ENCODE measurements around the gene VWC2L. TPM values are rescaled to one million over a fixed set of nuclear protein-coding genes. Genes with fewer than 3 reads are reported as not detected.

VWC2L gene
- total and polyA plus RNA-seq, 9 donors = 0.11 TPM; not detected in 8

DNA sequence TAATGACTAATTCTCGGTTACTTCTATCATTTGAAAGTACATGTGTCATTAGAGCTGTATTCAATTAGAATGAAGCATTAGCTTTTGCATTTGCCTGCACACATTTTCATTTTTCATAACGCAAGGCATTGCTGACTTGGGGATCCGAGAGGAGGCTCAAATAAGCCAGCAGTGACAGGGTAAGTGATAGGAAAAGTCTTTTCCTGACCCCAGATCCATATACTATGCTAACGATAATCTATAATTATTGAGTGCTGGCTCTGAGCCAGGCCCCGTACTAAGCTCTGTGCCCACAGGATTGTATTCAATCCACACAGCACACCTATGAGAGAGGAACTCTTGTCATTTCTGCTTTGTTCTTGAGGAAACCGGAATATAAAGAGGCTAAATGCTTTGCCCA lies 168.2 kb downstream of the VWC2L start:
- Histone ChIP-seq H3K9me3 (no peaks in the 10 kb centered on the region), H3K4me3 (no peak overlapping the region), H3K4me1 (ENCODE audit: insufficient read depth) (no peaks in the 10 kb centered on the region), H3K27ac (no peak overlapping the region), H3K36me3 (no peaks in the 10 kb centered on the region), H3K27me3 (no peaks in the 10 kb centered on the region)
- 52 to 57% (median 53%) methylated on average over 6 of the region's 6 CpGs for WGBS, 3 donors
- intact Hi-C loops (cut with DNase I) = no loop called here
- no peak for DNase-seq
- TF ChIP-seq EP300 (IDR thresholded peaks at IDR 0.05) (no peak), POLR2A (IDR thresholded peaks at IDR 0.05) (no peak)
- TF ChIP-seq, protein P1, sequence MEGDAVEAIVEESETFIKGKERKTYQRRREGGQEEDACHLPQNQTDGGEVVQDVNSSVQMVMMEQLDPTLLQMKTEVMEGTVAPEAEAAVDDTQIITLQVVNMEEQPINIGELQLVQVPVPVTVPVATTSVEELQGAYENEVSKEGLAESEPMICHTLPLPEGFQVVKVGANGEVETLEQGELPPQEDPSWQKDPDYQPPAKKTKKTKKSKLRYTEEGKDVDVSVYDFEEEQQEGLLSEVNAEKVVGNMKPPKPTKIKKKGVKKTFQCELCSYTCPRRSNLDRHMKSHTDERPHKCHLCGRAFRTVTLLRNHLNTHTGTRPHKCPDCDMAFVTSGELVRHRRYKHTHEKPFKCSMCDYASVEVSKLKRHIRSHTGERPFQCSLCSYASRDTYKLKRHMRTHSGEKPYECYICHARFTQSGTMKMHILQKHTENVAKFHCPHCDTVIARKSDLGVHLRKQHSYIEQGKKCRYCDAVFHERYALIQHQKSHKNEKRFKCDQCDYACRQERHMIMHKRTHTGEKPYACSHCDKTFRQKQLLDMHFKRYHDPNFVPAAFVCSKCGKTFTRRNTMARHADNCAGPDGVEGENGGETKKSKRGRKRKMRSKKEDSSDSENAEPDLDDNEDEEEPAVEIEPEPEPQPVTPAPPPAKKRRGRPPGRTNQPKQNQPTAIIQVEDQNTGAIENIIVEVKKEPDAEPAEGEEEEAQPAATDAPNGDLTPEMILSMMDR (IDR thresholded peaks at IDR 0.05) = no peak

DNA sequence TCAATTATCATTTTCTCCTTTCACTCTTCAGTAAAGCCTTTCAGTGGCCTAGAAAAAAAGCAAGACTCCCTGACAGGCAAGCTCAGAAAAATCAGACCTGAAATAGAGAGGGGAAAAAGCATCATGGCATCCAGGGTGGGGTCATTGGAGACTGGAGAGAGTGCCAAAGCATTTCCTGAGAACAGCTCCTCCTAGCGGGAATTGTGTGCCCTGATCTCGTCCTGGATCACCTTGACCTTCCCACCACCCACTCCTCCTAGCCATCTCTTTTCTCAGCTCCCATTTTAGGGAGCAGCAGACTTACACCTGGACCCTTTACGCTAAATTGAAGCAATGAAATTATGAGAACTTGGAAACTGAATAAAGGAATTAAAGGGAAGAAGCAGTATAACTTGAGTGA lies 176.6 kb downstream of the VWC2L start:
- TF ChIP-seq POLR2A (IDR thresholded peaks at IDR 0.05) (no peak), EP300 (IDR thresholded peaks at IDR 0.05) (no peak)
- TF ChIP-seq, protein P1 (IDR thresholded peaks at IDR 0.05) = no peak
- Histone ChIP-seq H3K9me3 (no peaks in the 10 kb centered on the region), H3K4me3 (no peak overlapping the region), H3K27me3 (no peaks in the 10 kb centered on the region), H3K36me3 (no peaks in the 10 kb centered on the region), H3K27ac (no peak overlapping the region), H3K4me1 (ENCODE audit: insufficient read depth) (no peaks in the 10 kb centered on the region)
- WGBS, 3 donors = 45 to 52% (median 46%) methylated on average over 3 of the region's 3 CpGs
- no peak for DNase-seq
- intact Hi-C loops (cut with DNase I) = no loop called here

DNA sequence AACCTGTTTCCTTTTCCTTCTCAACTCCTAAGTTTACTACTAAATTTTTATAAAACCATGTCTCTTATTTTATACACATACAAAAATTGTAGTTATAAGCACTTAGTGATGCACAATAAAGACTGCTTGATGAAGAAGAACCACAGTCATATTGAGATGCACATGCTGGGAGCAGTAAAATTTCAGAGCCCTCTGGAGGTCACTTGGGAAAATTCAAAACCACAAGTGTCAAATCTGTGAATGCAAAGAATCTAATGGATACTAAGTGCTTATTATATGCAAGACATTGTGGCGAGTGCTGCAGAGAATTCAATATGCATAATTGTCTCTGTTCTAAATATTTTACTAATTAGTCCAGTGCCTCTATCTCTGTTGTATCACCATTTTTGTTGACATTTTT lies 180.5 kb downstream of the VWC2L start:
- no peak overlapping the region for H3K4me3 ChIP-seq
- intact Hi-C loops (cut with DNase I) = no loop called here
- no peak overlapping the region for H3K27ac ChIP-seq
- WGBS, 3 donors = 78 to 91% (median 81%) methylated on average over 1 of the region's 1 CpG
- no peak for TF ChIP-seq EP300 (IDR thresholded peaks at IDR 0.05)
- TF ChIP-seq POLR2A (IDR thresholded peaks at IDR 0.05) = no peak
- TF ChIP-seq, protein P1 (IDR thresholded peaks at IDR 0.05) = no peak
- H3K36me3 ChIP-seq = no peaks in the 10 kb centered on the region
- H3K27me3 ChIP-seq = no peaks in the 10 kb centered on the region
- no peaks in the 10 kb centered on the region for H3K4me1 ChIP-seq (ENCODE audit: insufficient read depth)
- no peaks in the 10 kb centered on the region for H3K9me3 ChIP-seq
- DNase-seq = no peak

DNA sequence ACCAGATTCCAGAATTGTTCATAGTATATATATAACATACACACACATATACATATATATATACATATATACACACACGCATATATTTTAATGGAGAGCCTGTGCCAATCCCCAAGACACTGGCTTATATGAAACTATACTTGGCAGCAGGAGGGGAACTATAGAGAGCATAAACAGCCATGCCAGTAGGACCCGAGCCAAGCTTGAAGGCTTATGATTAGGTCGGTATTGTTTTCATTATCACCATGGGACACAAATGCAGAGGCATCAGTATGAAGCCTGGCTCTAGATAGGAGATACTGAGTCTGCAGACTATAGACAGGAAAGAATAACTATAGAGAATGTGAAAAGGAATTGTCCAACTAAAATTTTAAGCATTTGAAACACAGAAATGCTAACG lies 181.2 kb downstream of the VWC2L start:
- Histone ChIP-seq H3K4me1 (ENCODE audit: insufficient read depth) (no peaks in the 10 kb centered on the region), H3K27ac (no peak overlapping the region), H3K9me3 (no peaks in the 10 kb centered on the region), H3K27me3 (no peaks in the 10 kb centered on the region), H3K4me3 (no peak overlapping the region), H3K36me3 (no peaks in the 10 kb centered on the region)
- intact Hi-C loops (cut with DNase I) = no loop called here
- no peak for DNase-seq
- WGBS, 3 donors = 75 to 77% (median 77%) methylated on average over 4 of the region's 4 CpGs
- TF ChIP-seq, protein P1 (IDR thresholded peaks at IDR 0.05) = no peak
- TF ChIP-seq EP300 (IDR thresholded peaks at IDR 0.05) = no peak
- TF ChIP-seq POLR2A (IDR thresholded peaks at IDR 0.05) = no peak

DNA sequence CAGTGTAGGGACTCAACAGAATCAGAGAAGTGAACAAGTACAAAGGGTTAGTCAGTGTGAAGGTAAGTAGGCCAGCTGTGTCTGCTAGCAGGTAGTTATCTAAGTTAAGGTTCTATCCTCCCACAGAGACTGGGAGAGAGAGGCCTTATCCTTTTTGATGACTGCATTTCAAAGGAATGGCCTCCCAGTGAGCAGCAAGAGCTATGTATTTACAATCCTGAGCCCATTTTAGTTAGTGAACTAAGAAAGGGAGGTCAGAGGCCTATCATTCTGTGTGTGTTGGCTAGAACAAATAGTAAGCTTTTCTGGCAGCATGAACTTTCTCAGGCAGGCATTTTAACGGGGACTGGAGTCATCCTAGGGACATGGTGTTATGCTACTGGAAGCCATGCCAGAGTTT lies 182.9 kb downstream of the VWC2L start:
- TF ChIP-seq EP300 (IDR thresholded peaks at IDR 0.05) (no peak), POLR2A (IDR thresholded peaks at IDR 0.05) (no peak)
- TF ChIP-seq, protein P1 (IDR thresholded peaks at IDR 0.05) = no peak
- intact Hi-C loops (cut with DNase I) = no loop called here
- no peak for DNase-seq
- H3K27me3 ChIP-seq = no peaks in the 10 kb centered on the region
- H3K9me3 ChIP-seq = no peaks in the 10 kb centered on the region
- no peaks in the 10 kb centered on the region for H3K4me1 ChIP-seq (ENCODE audit: insufficient read depth)
- no peaks in the 10 kb centered on the region for H3K36me3 ChIP-seq
- no peak overlapping the region for H3K27ac ChIP-seq
- H3K4me3 ChIP-seq = no peak overlapping the region
- 0 to 11% (median 4%) methylated on average over 1 of the region's 1 CpG for WGBS, 3 donors

All from ovary (tissue), 9 donors.